Cerebellar nuclear complex (tissue), 1 donor: ENCODE measurements around the gene GDF2.

Experiments used
- DNase-seq, 2 experiments: peaks; one replicate each; lab custom pipeline; 2025; lab: John Stamatoyannopoulos, UW

Gene GDF2

DNA sequence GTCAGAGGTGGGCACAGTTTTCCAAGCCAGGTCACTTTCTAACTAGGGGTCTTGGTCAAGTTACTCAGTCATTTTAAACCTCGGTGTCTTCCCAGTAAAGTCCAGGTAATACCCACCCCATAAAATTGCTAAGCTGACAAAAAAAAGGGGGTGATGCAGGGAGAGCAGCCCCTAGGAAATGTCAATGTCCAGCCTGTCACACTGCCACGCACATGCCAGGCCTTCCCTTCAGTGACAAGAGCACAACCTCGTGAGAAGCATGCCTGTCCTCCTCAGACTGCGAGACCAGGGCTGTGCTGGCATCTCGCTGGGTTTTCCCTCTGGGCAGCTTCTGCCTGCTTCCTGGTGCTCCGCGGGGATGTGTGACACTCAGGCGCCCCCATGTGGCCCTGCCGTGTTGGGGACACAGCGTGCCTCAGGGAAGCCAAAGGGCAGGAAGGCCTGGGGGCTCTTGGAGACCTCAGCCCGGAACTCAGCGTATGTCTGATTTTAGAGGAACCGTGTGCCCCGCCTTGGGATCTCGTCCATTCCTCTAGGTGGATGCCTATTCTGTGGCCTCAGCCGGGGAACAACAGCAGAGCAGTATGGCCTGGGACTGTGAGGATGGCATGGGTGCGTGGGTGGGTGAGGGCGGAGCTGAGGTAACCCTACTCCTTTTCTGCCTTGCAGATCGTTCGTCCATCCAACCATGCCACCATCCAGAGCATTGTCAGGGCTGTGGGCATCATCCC is 10.2 kb upstream of the GDF2 start:
- DNase-seq = peak in 1 of 2 experiments; percentile 27

DNA sequence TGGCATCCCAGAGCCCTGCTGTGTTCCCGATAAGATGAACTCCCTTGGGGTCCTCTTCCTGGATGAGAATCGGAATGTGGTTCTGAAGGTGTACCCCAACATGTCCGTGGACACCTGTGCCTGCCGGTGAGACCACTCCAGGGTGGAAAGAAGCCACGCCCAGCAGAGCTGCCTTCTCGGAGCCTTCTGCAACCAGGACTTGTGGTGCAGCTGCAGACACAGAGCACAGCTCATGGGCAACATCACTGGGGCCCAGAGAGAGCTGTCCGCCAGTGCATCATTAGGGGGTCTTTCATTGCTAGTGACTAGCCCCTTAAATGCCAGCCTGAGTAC is 9.6 kb upstream of the GDF2 start:
- DNase-seq = no peak

DNA sequence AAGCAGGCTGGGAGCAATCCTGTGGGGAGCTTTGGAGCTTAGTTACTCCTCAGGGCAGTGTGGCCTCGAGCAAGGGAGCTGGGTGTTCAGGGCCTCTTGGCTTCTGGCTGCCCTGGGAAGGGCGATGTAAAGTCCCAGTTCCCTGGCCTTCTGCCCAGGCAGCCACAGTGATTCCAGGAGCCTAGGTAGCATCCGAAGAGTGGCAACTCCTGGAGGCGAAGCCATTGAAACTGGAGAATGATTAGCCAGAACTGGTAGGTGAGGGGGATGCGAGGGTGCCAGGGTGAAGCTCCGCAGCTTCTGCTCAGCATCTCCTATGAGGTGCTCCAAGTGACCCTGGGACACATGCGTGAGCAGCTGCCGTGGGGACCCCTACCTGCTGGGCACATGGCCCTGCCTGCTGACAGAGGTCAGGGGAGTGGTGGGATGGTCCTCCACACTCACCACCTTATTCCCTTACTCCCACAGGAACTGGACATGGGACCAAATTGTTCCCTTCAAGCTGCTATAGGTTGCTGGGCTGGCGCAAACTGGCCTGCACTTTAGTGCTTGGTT is 7.8 kb upstream of the GDF2 start:
- no peak for DNase-seq

DNA sequence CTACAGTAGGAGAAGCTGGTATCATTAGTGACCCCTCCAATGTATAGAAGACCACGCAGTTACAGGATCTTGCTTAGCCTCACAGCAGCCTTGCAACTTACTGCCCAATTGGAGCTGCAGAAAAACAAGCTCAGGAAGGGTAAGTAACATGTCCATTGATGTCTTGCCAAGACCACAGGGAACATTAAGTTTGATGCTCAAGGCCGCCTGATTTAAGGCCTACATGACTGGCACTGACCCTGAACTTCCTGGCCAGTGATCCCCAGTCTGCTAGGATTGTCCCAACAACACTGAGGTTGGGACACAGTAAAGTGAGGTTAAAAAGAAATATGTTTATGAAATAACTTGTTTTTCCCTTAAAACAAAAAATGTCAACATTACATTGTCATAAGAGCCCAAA is 6.8 kb upstream of the GDF2 start:
- no peak for DNase-seq

DNA sequence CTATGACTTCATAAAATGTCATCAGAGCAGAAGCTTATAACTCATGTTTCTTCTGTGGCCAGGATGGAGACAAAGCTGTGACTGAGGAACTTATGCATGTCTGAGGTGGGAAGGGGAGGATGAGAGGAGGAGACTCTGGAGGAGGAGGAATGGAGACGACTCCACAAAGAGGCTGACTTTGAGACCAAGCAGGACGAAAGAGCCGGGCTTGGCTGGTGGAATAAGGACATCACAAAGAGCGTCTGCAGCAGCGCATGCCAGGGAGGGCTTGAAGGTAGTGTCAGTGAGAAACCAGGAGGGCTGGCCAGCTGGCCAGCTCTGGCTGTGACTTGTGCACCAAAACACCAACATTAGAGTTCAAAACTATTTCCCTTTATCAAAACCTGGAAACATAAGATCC is 6.1 kb upstream of the GDF2 start:
- DNase-seq = no peak

DNA sequence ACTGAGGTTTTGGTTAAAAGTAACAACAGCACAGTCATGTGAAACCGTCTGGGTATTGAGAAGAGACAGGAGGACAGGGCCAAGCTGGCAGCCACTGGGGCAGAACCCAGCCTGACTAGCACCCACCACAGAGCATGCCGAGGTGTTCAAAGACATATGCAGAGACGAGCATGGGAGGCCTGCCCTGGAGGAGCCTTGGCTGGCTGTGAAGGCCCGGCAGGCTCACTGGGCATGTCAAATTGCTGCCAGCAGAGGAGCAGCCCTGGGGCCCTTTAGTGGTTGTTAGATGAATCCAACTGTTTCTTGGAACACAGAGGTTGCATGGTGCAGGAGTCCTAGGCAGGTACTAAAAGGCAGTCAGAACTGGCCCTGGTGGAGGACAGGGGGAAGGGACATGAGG is 5.0 kb upstream of the GDF2 start:
- no peak for DNase-seq

DNA sequence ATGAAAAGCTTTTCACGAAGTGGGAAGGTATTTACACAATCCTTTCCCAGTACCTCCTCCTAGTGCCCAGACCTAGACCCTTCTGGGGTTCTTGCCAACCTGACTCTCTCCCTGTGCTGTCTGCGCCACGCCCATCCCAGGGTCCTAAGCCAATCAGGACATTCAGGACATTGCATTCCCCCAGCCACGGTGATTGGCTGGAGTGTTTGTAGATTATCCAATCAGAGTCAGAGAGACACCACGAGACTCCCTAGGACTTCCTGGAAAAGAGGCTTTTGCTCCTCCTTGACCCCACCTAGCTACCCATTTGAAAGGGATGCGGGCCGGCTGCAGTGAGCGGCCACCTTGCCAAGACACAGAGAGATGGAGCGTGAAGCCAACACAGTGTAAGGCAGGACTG is 3.5 kb upstream of the GDF2 start:
- DNase-seq = no peak

DNA sequence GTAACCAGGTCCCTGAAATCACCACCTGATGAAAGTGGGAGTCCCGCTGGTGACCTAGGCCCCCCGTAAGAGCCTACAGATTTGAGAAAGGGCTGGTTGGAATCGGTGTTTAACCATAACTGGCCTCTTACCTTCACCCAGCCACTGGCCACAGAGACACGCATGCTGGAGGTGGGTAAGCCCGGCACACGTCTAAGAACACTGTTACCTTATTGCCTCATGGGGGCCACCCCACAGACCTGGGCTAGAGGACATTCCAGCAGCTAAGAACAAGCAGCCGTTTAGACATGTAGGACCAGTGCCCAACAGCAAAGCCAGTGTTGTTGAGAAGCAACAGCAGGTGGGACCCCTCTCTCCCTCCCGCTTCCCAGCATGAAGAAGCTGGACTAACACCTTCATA is 2.5 kb upstream of the GDF2 start:
- DNase-seq = no peak

DNA sequence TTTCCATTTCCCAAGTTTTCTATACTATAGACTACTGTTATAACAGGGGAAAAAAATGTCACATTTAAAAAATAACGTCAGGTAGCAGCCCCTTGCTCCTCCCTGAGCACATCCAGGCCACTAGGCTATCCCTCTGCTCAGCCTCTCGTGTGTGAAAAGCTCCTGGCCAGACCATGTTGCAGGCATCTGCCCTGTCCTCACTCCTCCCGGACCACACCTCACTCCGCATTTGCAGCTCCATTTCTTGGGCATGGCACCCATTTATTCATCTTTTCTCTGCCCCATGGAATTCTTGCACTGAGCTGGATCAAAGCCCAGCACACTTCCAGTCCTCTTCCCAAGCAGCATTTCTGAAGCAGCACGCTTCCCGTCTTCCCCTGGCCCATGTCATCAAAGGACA is 1.4 kb upstream of the GDF2 start:
- DNase-seq = no peak

DNA sequence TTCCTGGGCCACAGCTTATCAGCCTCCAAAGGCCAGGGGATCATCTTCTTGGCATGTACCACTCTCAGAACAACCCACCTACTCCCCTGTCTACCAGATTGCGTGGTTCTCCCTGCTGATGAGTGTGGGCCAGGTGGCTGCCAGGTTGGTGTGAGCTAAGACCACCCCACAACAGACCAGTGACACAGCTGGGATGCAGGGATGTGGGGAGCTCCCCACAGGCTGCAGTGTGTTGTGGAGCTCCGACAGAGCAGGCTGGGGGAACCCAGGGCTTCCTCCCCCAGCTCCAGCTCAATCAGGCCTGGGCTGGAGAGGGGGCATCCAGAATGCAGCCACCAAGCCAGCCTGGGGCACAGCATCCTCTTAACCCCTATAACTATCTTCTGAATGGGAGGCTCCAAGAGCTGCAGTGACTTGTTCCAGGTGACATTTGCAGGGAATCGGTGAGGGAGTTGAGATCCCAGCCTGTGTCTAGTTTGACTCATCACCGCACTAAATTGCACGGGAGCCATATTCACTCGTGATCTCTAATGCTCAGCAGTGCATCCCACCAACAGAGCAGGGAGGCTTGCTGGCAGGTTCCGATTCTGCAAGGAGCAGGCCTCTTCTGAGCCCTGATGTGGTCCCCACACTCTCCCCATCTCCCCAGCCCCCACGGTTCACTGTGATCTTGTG is 596 bp upstream of the GDF2 start:
- no peak for DNase-seq

DNA sequence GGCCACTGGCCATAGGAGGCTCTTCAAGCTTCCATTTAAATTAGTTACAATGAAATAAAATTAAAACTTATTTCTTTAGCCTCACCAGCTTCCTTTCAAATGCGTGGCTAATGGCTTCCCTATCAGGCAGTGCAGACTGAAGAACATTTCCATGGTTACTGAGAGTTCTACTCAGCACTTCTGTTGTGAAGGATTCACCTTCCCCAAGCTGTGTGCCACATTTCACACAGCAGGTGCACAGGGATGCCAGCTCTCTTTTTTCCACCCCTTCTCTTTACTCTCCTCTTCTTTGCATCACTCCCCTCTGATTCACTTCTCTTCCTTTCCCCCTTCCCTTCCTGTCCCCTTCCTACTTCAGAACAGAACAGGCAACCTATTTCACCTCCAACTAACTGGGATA is 833 bp downstream of the GDF2 start:
- DNase-seq = no peak

DNA sequence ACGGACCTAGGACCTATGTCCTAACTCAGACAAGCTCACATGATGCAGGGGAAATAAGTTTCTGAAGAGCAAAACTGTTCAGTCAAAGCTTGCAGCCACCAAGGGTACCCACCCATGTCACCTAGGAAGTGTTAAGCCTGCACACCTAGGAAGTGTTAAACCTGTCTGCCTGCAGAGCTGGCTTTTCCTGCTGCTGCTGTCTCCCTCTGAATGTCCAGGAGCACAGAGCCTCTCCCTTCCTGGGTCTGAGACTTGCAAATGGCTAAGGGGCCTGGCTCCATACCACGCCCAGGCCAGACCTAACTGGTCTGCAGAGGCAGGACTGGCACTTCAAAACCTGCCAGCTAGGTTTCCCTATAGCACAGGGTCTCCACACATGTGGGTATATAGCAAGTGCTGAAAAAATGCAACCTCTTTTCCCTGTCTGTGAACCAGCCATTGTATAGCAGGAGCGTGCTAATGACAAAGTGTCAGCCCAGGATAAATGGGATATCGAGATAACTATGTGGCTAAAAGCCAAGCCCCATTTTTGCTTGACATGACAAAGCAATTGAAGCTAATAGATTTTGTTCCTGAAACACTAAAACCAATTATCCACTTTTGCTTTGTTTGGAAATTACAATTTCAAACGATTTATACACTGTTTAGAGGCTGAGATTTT is 1.5 kb downstream of the GDF2 start:
- DNase-seq = no peak

DNA sequence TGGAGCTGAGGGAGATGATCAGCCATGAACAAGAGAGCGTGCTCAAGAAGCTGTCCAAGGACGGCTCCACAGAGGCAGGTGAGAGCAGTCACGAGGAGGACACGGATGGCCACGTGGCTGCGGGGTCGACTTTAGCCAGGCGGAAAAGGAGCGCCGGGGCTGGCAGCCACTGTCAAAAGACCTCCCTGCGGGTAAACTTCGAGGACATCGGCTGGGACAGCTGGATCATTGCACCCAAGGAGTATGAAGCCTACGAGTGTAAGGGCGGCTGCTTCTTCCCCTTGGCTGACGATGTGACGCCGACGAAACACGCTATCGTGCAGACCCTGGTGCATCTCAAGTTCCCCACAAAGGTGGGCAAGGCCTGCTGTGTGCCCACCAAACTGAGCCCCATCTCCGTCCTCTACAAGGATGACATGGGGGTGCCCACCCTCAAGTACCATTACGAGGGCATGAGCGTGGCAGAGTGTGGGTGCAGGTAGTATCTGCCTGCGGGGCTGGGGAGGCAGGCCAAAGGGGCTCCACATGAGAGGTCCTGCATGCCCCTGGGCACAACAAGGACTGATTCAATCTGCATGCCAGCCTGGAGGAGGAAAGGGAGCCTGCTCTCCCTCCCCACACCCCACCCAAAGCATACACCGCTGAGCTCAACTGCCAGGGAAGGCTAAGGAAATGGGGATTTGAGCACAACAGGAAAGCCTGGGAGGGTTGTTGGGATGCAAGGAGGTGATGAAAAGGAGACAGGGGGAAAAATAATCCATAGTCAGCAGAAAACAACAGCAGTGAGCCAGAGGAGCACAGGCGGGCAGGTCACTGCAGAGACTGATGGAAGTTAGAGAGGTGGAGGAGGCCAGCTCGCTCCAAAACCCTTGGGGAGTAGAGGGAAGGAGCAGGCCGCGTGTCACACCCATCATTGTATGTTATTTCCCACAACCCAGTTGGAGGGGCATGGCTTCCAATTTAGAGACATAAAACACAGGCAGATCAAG is 3.3 kb downstream of the GDF2 start:
- no peak for DNase-seq

DNA sequence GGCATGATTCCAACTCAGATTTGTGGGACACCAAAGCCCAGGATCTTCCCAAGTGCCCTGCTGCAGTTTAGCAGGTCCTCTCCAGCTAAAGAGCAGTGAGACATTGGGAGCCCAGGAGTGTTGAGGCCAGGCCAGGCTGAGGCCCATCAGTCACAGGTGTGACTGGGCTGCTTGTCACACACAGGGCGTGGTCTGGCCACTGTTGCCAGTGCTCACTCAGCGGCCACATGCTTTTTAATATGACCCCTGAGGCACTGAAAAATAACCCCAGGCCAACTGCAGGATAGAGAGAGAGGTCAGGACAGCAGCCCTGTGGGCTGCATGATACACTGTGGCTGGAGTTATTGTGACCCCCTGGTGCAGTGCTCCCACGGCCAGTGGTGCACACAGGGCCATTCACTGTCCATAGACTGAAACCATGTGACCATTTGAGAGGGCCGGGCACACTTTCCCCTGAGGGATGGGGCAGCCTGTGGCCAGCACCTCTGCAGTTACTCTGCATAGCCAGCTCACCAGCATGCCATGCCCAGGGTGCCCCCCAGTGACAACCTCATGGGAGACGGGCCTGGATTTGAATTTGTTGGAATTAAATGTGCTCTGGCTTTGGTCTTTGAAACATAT is 4.2 kb downstream of the GDF2 start:
- no peak for DNase-seq

DNA sequence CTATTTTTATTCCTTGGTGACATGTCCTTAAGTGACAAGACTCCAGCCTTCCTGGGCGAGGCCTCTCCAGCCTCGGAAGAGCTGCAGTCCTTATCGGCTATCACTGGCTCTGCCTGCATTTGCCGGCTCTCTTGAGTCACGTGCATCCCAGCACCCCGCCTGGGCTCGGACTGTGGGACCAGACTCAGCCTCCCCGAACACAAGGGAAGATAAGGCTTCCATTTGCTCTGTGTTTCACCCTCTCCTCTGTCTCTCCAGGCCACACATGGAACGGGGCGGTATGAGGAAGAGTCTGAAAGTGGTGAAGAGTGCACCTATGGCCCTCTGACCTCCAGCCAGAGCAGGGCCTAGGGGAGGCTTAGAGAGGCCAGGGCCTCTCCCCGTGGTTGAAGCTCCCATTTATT is 4.7 kb downstream of the GDF2 start:
- no peak for DNase-seq

DNA sequence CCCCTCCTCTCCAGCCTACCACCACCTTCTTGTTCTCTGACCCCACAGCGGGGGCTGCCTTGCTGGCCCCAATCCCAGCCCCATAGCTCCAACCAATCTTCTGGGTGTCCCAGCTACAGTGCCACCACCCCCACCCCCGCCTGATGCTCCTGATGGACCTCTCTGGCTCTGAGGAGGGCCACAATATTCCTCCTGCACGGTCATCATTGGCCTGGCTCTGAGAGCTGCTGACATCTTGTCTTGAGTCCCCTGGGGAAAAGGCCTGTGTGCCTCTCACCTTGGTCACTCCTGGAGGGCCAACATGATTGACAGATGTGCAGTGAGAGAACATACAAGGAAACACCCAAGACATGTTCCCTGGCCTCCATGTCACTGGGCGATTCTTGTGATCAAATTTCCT is 7.6 kb downstream of the GDF2 start:
- no peak for DNase-seq

DNA sequence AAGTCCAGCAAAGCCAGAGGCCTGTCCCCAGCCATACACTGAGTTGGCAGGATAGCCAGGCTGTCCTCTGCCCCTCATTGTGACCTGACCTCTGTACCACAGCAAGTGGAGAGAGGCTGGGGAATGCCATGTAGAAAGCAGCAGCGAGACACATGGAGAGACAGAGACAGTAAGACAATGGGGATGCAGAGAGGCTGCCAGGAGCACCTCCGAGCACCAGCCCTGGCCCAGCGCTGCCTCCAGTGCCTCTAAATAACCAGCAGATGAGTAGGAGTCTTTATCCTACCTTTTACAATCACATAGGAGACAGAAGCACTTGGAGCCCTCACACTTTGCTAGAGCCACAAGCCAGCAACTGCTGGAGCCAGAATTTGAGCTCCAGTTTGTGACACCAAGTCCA is 8.1 kb downstream of the GDF2 start:
- DNase-seq = no peak

DNA sequence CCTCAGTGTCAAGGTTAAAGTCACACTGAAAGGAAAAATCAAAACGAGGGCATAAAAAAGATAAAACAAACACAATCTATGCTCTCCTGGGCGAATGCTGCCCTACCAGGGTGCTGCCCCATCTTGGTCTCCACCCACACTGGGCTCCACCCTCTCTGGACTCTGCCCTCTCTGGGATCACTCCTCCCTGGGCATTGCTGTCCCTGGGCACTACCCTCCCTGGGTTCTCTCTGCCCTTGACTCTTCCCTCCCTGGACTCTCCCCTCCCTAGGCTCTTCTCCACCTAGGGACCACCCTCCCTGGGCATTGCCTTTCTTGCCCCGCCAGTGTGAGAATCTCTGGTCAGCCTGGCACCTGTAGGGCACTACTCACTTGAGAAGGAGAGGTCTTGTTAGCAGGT is 8.6 kb downstream of the GDF2 start:
- no peak for DNase-seq

DNA sequence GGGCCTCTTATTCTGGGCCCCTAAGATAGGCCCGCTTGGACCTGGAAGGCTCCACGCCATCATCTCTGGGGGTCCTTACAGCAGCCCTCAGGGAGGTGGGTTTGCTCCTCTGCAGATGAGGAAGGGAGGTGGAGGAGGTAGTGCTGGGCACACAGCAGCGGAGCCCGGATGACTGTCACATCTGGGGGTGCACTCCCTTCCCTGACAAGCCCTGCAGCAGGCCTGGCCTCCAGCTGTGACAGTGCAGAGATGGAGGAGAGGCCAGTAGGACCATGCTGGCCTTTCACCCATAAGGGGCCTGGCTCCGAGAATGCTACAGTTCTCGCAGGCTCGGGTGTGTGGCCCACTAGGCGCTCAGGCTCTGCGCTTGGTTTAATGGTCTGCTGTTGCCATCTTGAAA is 9.2 kb downstream of the GDF2 start:
- no peak for DNase-seq

DNA sequence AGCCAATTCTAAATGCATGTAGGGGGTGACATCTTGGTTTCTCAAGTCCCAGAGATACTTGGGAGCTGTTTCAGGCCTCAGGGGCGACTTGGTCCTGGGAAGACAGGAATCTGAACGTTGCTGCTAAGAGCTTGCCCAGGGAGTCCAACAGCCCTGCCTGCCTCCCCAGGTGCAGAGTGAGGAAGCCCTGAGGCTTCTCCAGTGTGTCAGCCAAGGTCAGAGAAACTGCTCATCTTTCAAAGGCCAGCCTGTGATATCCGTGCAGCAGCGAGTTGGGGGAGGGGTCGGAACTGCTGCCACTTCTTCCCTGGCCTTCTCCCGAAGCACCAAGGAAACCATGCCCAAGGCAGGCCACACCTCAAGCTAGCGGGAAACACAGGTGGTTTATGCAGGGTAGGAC is 9.7 kb downstream of the GDF2 start:
- no peak for DNase-seq

DNA sequence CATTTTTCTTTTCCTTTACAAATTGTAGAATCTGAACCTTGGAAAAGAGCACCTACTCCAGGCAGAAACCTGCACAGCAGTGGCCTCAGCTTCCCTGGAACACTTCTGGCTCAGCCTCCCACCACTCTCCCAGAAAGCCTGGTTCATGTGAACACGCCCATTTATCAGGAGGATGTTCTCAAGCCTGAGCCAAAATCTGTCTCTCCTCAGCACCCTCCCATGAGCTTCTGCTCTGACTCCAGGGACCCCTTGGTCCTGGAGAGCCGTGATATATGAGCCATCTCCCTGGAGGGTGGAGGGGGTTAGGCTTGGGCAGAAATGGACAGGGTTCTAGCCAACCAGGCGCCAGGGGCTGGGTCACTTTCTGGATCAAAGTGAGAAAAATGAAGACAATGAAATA is 10.1 kb downstream of the GDF2 start:
- DNase-seq = no peak

DNA sequence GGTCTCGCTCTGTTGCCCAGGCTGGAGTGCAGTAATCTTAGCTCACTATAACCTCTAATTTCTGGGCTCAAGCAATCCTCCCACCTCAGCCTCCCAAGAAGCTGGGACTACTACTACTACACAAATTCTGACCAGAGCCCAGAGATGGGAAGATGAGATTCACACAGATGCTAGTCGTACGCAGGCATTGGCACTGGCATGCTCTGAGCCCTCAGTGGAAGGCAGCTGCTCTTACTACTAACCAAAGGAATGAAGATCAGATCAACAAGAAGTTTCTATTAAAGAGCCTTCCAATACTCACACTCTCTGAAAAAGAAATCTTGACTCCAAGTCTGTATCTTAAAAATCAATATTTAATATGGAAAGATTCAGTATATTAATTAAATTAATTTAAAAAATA is 10.7 kb downstream of the GDF2 start:
- no peak for DNase-seq
